Measurements from ENCODE around the gene KATNAL2.

The KATNAL2 gene

GRCh38 chr18:47115205-47115604 is 197.8 kb downstream of the KATNAL2 start:
- no peak for DNase-seq

GRCh38 chr18:47118981-47119380 is 201.6 kb downstream of the KATNAL2 start:
- no peak for DNase-seq

- DNase-seq, result no peak
These were observed 203.0 kb downstream of the KATNAL2 start for GRCh38 chr18:47120428-47120827.

DNA sequence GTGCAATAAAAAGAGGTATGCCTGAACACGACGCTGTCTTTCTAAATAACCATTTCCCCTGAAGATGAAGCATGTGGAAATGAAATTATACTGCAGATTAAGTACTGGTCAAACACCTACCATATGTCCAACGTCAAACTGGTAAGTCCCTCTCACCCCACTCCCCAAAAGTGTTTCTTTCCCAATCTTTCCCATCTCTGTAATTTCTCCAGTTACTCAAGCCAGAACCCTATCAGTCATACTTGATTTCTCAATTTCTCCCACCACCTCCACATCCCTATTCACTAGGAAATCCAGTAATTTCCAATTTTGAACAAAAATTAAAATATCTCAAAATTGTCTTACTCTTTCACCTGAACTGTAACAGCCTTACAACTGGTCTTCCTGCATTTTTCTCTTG is 203.7 kb downstream of the KATNAL2 start:
- DNase-seq, result no peak

- no peak for DNase-seq
These were observed 223.9 kb downstream of the KATNAL2 start for GRCh38 chr18:47141289-47141688.

GRCh38 chr18:47143153-47143552 is 225.8 kb downstream of the KATNAL2 start:
- no peak for DNase-seq

- DNase-seq, result no peak
These were observed 226.6 kb downstream of the KATNAL2 start for GRCh38 chr18:47143899-47144485.

- no peak for DNase-seq
These were observed 228.8 kb downstream of the KATNAL2 start for GRCh38 chr18:47146206-47146605.

GRCh38 chr18:47149457-47150028 is 232.1 kb downstream of the KATNAL2 start:
- DNase-seq, result no peak

GRCh38 chr18:47150029-47150823 is 232.8 kb downstream of the KATNAL2 start, which contains the start of gene HDHD2:
Gene HDHD2, minus strand, starts transcription at chr18:47150500. Its CDS starts 14,061 bp downstream, at chr18:47136439.
- peak; percentile 53 to 74 (median 62) for DNase-seq

DNA sequence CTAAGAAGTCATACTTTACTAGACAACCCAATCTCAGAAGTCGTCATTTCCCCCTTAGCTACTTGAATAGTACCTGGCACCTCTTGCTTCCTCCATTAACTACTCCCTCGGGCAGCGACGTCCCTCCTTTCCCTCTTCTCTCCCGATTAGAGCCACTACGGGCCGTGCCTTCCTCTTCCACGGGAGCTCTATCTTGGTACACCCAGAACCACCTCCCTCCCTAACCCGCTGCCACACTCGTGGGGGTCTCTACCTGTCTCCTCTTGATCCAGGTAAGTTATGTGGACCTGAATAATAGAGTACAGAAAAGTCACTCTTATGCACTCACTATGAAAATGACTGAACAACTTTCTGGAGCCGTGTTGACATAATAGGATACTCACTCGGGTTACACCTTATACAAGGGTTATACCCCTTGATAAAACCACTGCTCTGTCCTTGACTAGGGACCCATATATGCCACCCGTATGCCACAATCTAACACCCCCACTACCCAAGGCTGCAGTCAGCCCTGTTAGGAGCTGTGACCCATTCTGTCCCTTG is 233.5 kb downstream of the KATNAL2 start:
- DNase-seq, result peak in 3 of 6 experiments; percentile 14 to 44 (median 33)

DNA sequence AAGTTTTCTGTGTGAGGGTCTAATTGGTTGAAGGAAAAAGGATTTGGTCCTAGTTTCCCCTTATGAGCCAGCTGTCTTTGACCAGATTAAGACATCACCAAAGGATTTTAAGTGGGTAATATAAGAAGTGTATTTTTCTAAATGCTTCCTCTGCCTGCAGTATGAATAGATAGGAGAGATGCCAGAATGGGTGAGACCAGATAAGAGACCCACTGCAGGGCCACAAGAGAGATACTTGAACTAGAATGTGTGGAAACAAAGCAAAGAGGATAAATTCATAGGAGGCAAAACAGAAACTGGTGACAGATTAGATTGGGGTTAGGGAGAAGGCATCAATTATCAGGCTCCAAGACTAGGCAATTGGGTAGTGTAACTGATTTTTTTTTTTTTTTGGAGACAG is 234.0 kb downstream of the KATNAL2 start:
- DNase-seq, result no peak
